ENCODE data around the gene HES1. TPM values are rescaled to one million over a fixed set of nuclear protein-coding genes. Genes with fewer than 3 reads are reported as not detected.
A peak's percentile ranks its signal among the peaks of the same experiment; 100 is the strongest.

The HES1 gene
- polyA plus RNA-seq, 3 donors, result 0.17 to 66.6 (median 0.26) TPM

DNA sequence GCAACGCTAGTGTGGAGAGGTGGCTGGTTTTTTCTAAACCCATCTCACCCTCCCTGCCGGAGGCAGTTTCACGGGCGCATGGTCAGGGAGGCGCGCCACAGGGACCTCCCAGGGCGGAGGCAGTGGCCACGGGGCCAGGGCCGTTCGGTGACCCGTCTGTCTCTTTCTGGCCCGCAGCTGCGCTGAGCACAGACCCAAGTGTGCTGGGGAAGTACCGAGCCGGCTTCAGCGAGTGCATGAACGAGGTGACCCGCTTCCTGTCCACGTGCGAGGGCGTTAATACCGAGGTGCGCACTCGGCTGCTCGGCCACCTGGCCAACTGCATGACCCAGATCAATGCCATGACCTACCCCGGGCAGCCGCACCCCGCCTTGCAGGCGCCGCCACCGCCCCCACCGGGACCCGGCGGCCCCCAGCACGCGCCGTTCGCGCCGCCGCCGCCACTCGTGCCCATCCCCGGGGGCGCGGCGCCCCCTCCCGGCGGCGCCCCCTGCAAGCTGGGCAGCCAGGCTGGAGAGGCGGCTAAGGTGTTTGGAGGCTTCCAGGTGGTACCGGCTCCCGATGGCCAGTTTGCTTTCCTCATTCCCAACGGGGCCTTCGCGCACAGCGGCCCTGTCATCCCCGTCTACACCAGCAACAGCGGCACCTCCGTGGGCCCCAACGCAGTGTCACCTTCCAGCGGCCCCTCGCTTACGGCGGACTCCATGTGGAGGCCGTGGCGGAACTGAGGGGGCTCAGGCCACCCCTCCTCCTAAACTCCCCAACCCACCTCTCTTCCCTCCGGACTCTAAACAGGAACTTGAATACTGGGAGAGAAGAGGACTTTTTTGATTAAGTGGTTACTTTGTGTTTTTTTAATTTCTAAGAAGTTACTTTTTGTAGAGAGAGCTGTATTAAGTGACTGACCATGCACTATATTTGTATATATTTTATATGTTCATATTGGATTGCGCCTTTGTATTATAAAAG lies 1.8 kb downstream of the HES1 start:
- H3K4me3 Mint-ChIP-seq, result peak overlapping the region; percentile 77 to 92
- Histone ChIP-seq H3K9ac (ENCODE audit: insufficient read depth, low read length, poor library complexity, severe bottlenecking) (peak overlapping the region; percentile 43), H2AFZ (ENCODE audit: insufficient read depth, low read depth, low read length, poor library complexity, severe bottlenecking) (peak overlapping the region; percentile 45), H3K79me2 (ENCODE audit: insufficient read depth, low read length) (no peaks in the 10 kb centered on the region), H3K27me3 (ENCODE audit: control insufficient read depth in 2 of 2, insufficient read depth in 2 of 2, low read length in 2 of 2) (peaks cover 77 to 84% of the 10 kb centered on the region in 2 donors), H3K4me1 (ENCODE audit: control insufficient read depth in 1 of 2, insufficient read depth in 2 of 2, low read length in 2 of 2) (peaks cover 50 to 64% of the 10 kb centered on the region in 2 donors), H3K36me3 (replicated peaks in 1 of 2; ENCODE audit: control insufficient read depth in 1 of 2, insufficient read depth in 2 of 2, low read length in 2 of 2) (no peaks in the 10 kb centered on the region), H3K4me2 (replicated peaks; ENCODE audit: extremely low read depth, low read length, poor library complexity, severe bottlenecking) (peak overlapping the region; percentile 56), H3K9me3 (replicated peaks in 1 of 2; ENCODE audit: control insufficient read depth in 1 of 2, insufficient read depth in 1 of 2, low read length in 2 of 2) (peaks cover 6 to 16% of the 10 kb centered on the region in 2 donors), H3K27ac (ENCODE audit: low read depth in 1 of 2, low read length in 2 of 2) (peak overlapping the region; percentile 9 to 36), H3K4me3 (replicated peaks in 1 of 3; ENCODE audit: low read depth in 2 of 3, low read length in 3 of 3) (peak overlapping the region; percentile 37 to 70 (median 42)), H4K20me1 (ENCODE audit: insufficient read depth, low read length) (peaks cover 6% of the 10 kb centered on the region)
- WGBS (ENCODE audit: insufficient coverage), result under 1% methylated on average over 59 of the region's 69 CpGs
- peaks cover 0 to 49% (median 26%) of the 10 kb centered on the region in 7 donors for H3K9me3 Mint-ChIP-seq
- intact Hi-C loops (cut with micrococcal nuclease), result loop anchor here (2.0 to 5.0 kb wide), 4 partner anchors 50 to 135 kb away; no protein-coding TSS in a partner anchor
- peaks cover 78 to 92% (median 82%) of the 10 kb centered on the region in 3 donors for H3K27me3 Mint-ChIP-seq (ENCODE audit: low read depth in 3 of 3)
- peaks cover 21 to 33% of the 10 kb centered on the region in 2 donors for H3K36me3 Mint-ChIP-seq
- TF ChIP-seq, protein P1, sequence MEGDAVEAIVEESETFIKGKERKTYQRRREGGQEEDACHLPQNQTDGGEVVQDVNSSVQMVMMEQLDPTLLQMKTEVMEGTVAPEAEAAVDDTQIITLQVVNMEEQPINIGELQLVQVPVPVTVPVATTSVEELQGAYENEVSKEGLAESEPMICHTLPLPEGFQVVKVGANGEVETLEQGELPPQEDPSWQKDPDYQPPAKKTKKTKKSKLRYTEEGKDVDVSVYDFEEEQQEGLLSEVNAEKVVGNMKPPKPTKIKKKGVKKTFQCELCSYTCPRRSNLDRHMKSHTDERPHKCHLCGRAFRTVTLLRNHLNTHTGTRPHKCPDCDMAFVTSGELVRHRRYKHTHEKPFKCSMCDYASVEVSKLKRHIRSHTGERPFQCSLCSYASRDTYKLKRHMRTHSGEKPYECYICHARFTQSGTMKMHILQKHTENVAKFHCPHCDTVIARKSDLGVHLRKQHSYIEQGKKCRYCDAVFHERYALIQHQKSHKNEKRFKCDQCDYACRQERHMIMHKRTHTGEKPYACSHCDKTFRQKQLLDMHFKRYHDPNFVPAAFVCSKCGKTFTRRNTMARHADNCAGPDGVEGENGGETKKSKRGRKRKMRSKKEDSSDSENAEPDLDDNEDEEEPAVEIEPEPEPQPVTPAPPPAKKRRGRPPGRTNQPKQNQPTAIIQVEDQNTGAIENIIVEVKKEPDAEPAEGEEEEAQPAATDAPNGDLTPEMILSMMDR (IDR thresholded peaks at IDR 0.05), result peak; percentile 58
- peak overlapping the region; percentile 11 to 89 (median 79) for H3K27ac Mint-ChIP-seq
- H3K4me1 Mint-ChIP-seq, result peaks cover 47% of the 10 kb centered on the region
- peak; percentile 67 to 85 (median 76) for DNase-seq

DNA sequence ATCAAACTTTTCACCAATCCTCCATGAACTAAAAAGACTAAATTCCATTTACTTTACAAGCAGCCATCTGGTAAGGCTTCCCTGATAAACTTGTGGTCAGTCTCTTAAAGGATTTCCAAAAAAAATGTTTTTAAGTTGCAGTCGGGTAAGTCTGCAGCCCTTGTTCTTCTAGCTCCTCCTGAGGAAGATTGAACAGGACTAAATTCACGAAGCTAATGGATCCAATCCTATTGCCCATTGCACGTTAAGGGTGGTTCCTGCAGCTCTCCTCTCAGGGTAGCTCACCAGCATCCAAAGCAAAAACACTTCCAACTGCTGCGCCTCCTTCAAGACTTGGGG lies 2.8 kb downstream of the HES1 start:
- Mint-ChIP-seq H3K4me1 (peaks cover 43% of the 10 kb centered on the region), H3K4me3 (peak overlapping the region in 1 of 2 donors; percentile 72), H3K36me3 (peaks cover 13 to 27% of the 10 kb centered on the region in 2 donors), H3K27me3 (ENCODE audit: low read depth in 3 of 3) (peaks cover 74 to 91% (median 82%) of the 10 kb centered on the region in 3 donors), H3K27ac (no peak overlapping the region), H3K9me3 (peaks cover 0 to 47% (median 18%) of the 10 kb centered on the region in 7 donors)
- peaks cover 48 to 59% of the 10 kb centered on the region in 2 donors for H3K4me1 ChIP-seq (ENCODE audit: control insufficient read depth in 1 of 2, insufficient read depth in 2 of 2, low read length in 2 of 2)
- no peaks in the 10 kb centered on the region for H3K79me2 ChIP-seq (ENCODE audit: insufficient read depth, low read length)
- H3K36me3 ChIP-seq (replicated peaks in 1 of 2; ENCODE audit: control insufficient read depth in 1 of 2, insufficient read depth in 2 of 2, low read length in 2 of 2), result no peaks in the 10 kb centered on the region
- H3K4me3 ChIP-seq (replicated peaks in 1 of 3; ENCODE audit: low read depth in 2 of 3, low read length in 3 of 3), result no peak overlapping the region
- 64% methylated on average over 3 of the region's 4 CpGs for whole genome bisulfite sequencing (ENCODE audit: insufficient coverage)
- intact Hi-C loops (cut with micrococcal nuclease), result loop anchor here (5.0 kb wide), 3 partner anchors 51 to 86 kb away; no protein-coding TSS in a partner anchor
- no peak for DNase-seq
- no peak overlapping the region for H3K9ac ChIP-seq (ENCODE audit: insufficient read depth, low read length, poor library complexity, severe bottlenecking)
- TF ChIP-seq, protein P1 (IDR thresholded peaks at IDR 0.05), result no peak
- peaks cover 6 to 7% of the 10 kb centered on the region in 2 donors for H3K9me3 ChIP-seq (replicated peaks in 1 of 2; ENCODE audit: control insufficient read depth in 1 of 2, insufficient read depth in 1 of 2, low read length in 2 of 2)
- peaks cover 6% of the 10 kb centered on the region for H4K20me1 ChIP-seq (ENCODE audit: insufficient read depth, low read length)
- H2AFZ ChIP-seq (ENCODE audit: insufficient read depth, low read depth, low read length, poor library complexity, severe bottlenecking), result no peak overlapping the region
- peaks cover 71 to 84% of the 10 kb centered on the region in 2 donors for H3K27me3 ChIP-seq (ENCODE audit: control insufficient read depth in 2 of 2, insufficient read depth in 2 of 2, low read length in 2 of 2)
- H3K27ac ChIP-seq (ENCODE audit: low read depth in 1 of 2, low read length in 2 of 2), result no peak overlapping the region
- no peak overlapping the region for H3K4me2 ChIP-seq (replicated peaks; ENCODE audit: extremely low read depth, low read length, poor library complexity, severe bottlenecking)

Data from CD14-positive monocyte (primary cell).